Natural killer cell (primary cell): ENCODE results near the gene LMX1B. TPM values are rescaled to one million over a fixed set of nuclear protein-coding genes. Genes with fewer than 3 reads are reported as not detected.

Source experiments
- ATAC-seq, 3 donors: fragments of 150-1000 bp in 2 of 3; fragments of 200-7000 bp in 1 of 3; cut with Tn5 transposase; 1 replicate in 1 of 3; 2 replicates in 2 of 3; pipeline ENCODE4 v1.10.0; 2021; ENCODE audit warnings: mild to moderate bottlenecking in 2 of 3, moderate library complexity in 2 of 3
- DNase-seq, 2 donors: peaks; one replicate each; pipeline versions ENCODE4 v3.0.0 to v3.0.0-alpha.2; 2013 to 2021; ENCODE audit warnings: mixed read lengths in 1 of 2
- H3K27ac ChIP-seq: one replicate; pipeline ENCODE4 v1.5.1; 2013; ENCODE audit warnings: mild to moderate bottlenecking, low read length
- H3K27me3 ChIP-seq: one replicate; pipeline ENCODE4 v1.6.1; 2013; ENCODE audit warnings: low read length; ENCODE audit not compliant: control insufficient read depth, insufficient read depth
- H3K36me3 ChIP-seq: one replicate; pipeline ENCODE4 v1.6.1; 2013; ENCODE audit warnings: low read length; ENCODE audit not compliant: control insufficient read depth, insufficient read depth
- H3K4me1 ChIP-seq: one replicate; pipeline ENCODE4 v1.6.1; 2013; ENCODE audit warnings: low read length; ENCODE audit not compliant: control insufficient read depth, insufficient read depth
- H3K4me3 ChIP-seq: one replicate; pipeline ENCODE4 v1.5.1; 2013; ENCODE audit warnings: low read length
- H3K9me3 ChIP-seq: one replicate; pipeline ENCODE4 v1.6.1; 2013; ENCODE audit warnings: low read length; ENCODE audit not compliant: control insufficient read depth, insufficient read depth
- H3K27ac Mint-ChIP-seq, 2 donors: one replicate each; pipeline ENCODE4 v1.8.0; 2022; ENCODE audit warnings: mild to moderate bottlenecking in 2 of 2, mixed read lengths in 2 of 2, moderate library complexity in 1 of 2
- H3K27me3 Mint-ChIP-seq, 2 donors: one replicate each; pipeline ENCODE4 v1.8.0; 2022; ENCODE audit warnings: low read depth in 2 of 2, mixed read lengths in 2 of 2
- H3K36me3 Mint-ChIP-seq: one replicate; pipeline ENCODE4 v1.8.0; 2022; ENCODE audit warnings: mixed read lengths
- H3K4me1 Mint-ChIP-seq, 2 donors: one replicate each; pipeline ENCODE4 v1.8.0; 2022; ENCODE audit warnings: mixed read lengths in 2 of 2
- H3K4me3 Mint-ChIP-seq: one replicate; pipeline ENCODE4 v1.8.0; 2022; ENCODE audit warnings: mild to moderate bottlenecking, moderate library complexity, mixed read lengths
- H3K9me3 Mint-ChIP-seq, 2 donors: one replicate each; pipeline ENCODE4 v1.8.0; 2022; ENCODE audit warnings: mixed read lengths in 2 of 2
- CTCF ChIP-seq: fragments of 200-600 bp; IDR thresholded peaks from one replicate; pipeline ENCODE4 v1.8.0; 2022; ENCODE audit warnings: antibody characterized with exemption
- WGBS: methylation state at CpG from one replicate; pipeline ENCODE4 v1.1.7; 2013; ENCODE audit warnings: missing lambda C conversion rate; ENCODE audit not compliant: insufficient coverage; 5-methylcytosine and 5-hydroxymethylcytosine counted together
- intact Hi-C: fragments of 100-400 bp; cut with micrococcal nuclease; formaldehyde crosslinking; loops from one replicate; pipeline ENCODE4 v1.14.2; 2022
- total RNA-seq, 4 donors: library from RNA; stranded (reverse); fragments of 120-200 nt in 1 of 4; gene quantifications; one replicate each; pipeline versions ENCODE4 v1.2.3 to v1.2.4, GENCODE V29; 2013 to 2022

Gene LMX1B
- total RNA-seq, 3 donors from 2014 or later (not counting 1 experiment from before 2014, with no cell fraction given) = not detected

GRCh38 chr9:126692759-126693427, 79.2 kb downstream of the LMX1B start:
- intact Hi-C loops = no loop called here
- Histone ChIP-seq H3K9me3 (no peaks in the 10 kb centered on the region), H3K27ac (no peak overlapping the region), H3K4me1 (no peaks in the 10 kb centered on the region), H3K4me3 (no peak overlapping the region), H3K36me3 (no peaks in the 10 kb centered on the region), H3K27me3 (peaks cover 7% of the 10 kb centered on the region)
- 92% methylated on average over 32 of the region's 32 CpGs for WGBS
- ATAC-seq (no peak), DNase-seq (no peak)
- TF ChIP-seq CTCF = no peak
- no peaks in the 10 kb centered on the region for H3K9me3 Mint-ChIP-seq
- H3K27me3 Mint-ChIP-seq = peaks cover 13 to 27% of the 10 kb centered on the region in 2 donors
- no peak overlapping the region for H3K4me3 Mint-ChIP-seq
- H3K27ac Mint-ChIP-seq = no peak overlapping the region
- H3K36me3 Mint-ChIP-seq = no peaks in the 10 kb centered on the region
- H3K4me1 Mint-ChIP-seq = peaks cover 0 to 18% of the 10 kb centered on the region in 2 donors

- H3K9me3 Mint-ChIP-seq = no peaks in the 10 kb centered on the region
- H3K27ac Mint-ChIP-seq = no peak overlapping the region
- no peak for TF ChIP-seq CTCF
- no peaks in the 10 kb centered on the region for H3K36me3 Mint-ChIP-seq
- Histone ChIP-seq H3K27ac (no peak overlapping the region), H3K27me3 (peaks cover 7% of the 10 kb centered on the region), H3K36me3 (no peaks in the 10 kb centered on the region), H3K9me3 (no peaks in the 10 kb centered on the region), H3K4me1 (no peaks in the 10 kb centered on the region), H3K4me3 (no peak overlapping the region)
- peaks cover 13 to 23% of the 10 kb centered on the region in 2 donors for H3K27me3 Mint-ChIP-seq
- DNase-seq (no peak), ATAC-seq (no peak)
- intact Hi-C loops = no loop called here
- H3K4me1 Mint-ChIP-seq = peaks cover 0 to 18% of the 10 kb centered on the region in 2 donors
- no peak overlapping the region for H3K4me3 Mint-ChIP-seq
- 93% methylated on average over 20 of the region's 20 CpGs for WGBS
Observed at GRCh38 chr9:126693428-126693944, 79.8 kb downstream of the LMX1B start.

- no peak overlapping the region for H3K27ac Mint-ChIP-seq
- WGBS = 74% methylated on average over 11 of the region's 11 CpGs
- H3K36me3 Mint-ChIP-seq = no peaks in the 10 kb centered on the region
- H3K4me1 Mint-ChIP-seq = peaks cover 0 to 18% of the 10 kb centered on the region in 2 donors
- Histone ChIP-seq H3K4me3 (no peak overlapping the region), H3K27me3 (no peaks in the 10 kb centered on the region), H3K36me3 (no peaks in the 10 kb centered on the region), H3K27ac (no peak overlapping the region), H3K4me1 (no peaks in the 10 kb centered on the region), H3K9me3 (no peaks in the 10 kb centered on the region)
- no peak overlapping the region for H3K4me3 Mint-ChIP-seq
- no peak for DNase-seq
- peaks cover 11 to 16% of the 10 kb centered on the region in 2 donors for H3K27me3 Mint-ChIP-seq
- intact Hi-C loops = no loop called here
- H3K9me3 Mint-ChIP-seq = no peaks in the 10 kb centered on the region
- no peak for ATAC-seq
- TF ChIP-seq CTCF = no peak
Observed at GRCh38 chr9:126694206-126695081, 80.7 kb downstream of the LMX1B start.
